ENCODE measurements around the gene TGFBR2. TPM values are rescaled to one million over a fixed set of nuclear protein-coding genes. Genes with fewer than 3 reads are reported as not detected.
A peak's percentile ranks its signal among the peaks of the same experiment; 100 is the strongest.

Gene TGFBR2
- total and polyA plus RNA-seq, 5 donors = 77.7 to 255 (median 197) TPM

- Histone ChIP-seq H3K27me3 (ENCODE audit: control insufficient read depth, insufficient read depth) (no peaks in the 10 kb centered on the region), H3K4me3 (ENCODE audit: low read length) (no peak overlapping the region), H3K9me3 (ENCODE audit: control insufficient read depth, low read length) (no peaks in the 10 kb centered on the region), H3K27ac (ENCODE audit: low read length) (no peak overlapping the region), H3K4me1 (ENCODE audit: control insufficient read depth, insufficient read depth, low read length) (peaks cover 47% of the 10 kb centered on the region)
- 67% methylated on average over 2 of the region's 2 CpGs for WGBS
- DNase-seq (no peak), ATAC-seq (no peak)
- intact Hi-C loops (cut with DNase I) = loop anchor here (5.0 to 10.0 kb wide), 5 partner anchors 71 to 181 kb away; partner anchors contain the start of gene TGFBR2 (in 1 of the 4)
These were observed 79.8 kb downstream of the TGFBR2 start for GRCh38 chr3:30686176-30686575.

DNA sequence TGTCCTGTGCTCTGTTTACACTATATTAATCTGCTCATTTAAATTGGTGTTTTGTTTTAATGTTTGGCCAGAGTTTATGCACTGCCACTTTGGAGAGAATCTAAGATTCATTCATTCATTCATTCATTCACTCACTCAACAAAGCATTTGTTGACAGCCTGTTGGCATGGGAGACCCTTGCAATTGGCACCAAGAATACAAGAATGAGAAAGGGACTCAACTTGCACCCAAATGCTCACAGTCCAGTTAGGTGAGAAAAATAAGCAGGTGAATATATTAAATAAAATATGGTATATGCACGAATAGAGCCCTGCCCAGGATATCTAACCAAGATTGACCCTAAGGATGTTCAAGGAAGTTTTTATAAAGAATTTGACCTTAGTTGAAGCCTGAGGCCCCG, 80.4 kb downstream of the TGFBR2 start:
- Histone ChIP-seq H3K4me3 (ENCODE audit: low read length) (no peak overlapping the region), H3K9me3 (ENCODE audit: control insufficient read depth, low read length) (no peaks in the 10 kb centered on the region), H3K27ac (ENCODE audit: low read length) (no peak overlapping the region), H3K4me1 (ENCODE audit: control insufficient read depth, insufficient read depth, low read length) (peaks cover 42% of the 10 kb centered on the region), H3K27me3 (ENCODE audit: control insufficient read depth, insufficient read depth) (no peaks in the 10 kb centered on the region)
- DNase-seq = no peak
- intact Hi-C loops (cut with DNase I) = loop anchor here (5.0 to 10.0 kb wide), 5 partner anchors 72 to 182 kb away; partner anchors contain the start of gene TGFBR2 (in 1 of the 4)
- 56% methylated on average over 2 of the region's 2 CpGs for WGBS
- ATAC-seq = no peak

DNA sequence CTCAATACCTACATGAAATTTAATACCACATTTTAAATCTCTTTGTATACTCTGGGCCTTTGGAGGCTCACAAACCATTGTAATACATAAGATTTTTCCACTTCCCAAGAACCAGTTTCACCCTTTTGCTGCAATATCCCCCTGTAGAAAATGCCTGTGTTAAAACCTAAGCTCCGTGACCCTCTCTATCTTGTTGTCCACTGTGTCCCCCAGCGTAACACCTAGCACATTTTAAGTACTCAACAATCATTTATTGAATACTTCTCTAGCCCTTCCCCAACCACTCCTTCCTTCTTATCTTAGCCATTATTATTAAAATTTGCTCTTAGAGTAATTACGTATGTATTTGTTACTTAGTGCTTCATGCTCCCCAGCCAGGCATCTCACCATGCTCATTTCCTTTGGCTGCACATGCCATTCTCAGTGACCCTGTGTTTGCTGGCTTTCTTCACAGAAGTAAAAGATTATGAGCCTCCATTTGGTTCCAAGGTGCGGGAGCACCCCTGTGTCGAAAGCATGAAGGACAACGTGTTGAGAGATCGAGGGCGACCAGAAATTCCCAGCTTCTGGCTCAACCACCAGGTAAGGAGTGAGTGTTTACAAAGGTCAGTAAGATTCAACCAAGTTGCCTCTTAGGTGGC, 81.6 kb downstream of the TGFBR2 start:
- DNase-seq = no peak
- Histone ChIP-seq H3K9me3 (ENCODE audit: control insufficient read depth, low read length) (no peaks in the 10 kb centered on the region), H3K4me3 (ENCODE audit: low read length) (no peak overlapping the region), H3K27ac (ENCODE audit: low read length) (peak overlapping the region; percentile 42), H3K4me1 (ENCODE audit: control insufficient read depth, insufficient read depth, low read length) (peaks cover 37% of the 10 kb centered on the region), H3K27me3 (ENCODE audit: control insufficient read depth, insufficient read depth) (no peaks in the 10 kb centered on the region)
- intact Hi-C loops (cut with DNase I) = loop anchor here (5.0 to 10.0 kb wide), 5 partner anchors 73 to 183 kb away; partner anchors contain the start of gene TGFBR2 (in 1 of the 4)
- no peak for ATAC-seq
- WGBS = 81% methylated on average over 8 of the region's 8 CpGs

DNA sequence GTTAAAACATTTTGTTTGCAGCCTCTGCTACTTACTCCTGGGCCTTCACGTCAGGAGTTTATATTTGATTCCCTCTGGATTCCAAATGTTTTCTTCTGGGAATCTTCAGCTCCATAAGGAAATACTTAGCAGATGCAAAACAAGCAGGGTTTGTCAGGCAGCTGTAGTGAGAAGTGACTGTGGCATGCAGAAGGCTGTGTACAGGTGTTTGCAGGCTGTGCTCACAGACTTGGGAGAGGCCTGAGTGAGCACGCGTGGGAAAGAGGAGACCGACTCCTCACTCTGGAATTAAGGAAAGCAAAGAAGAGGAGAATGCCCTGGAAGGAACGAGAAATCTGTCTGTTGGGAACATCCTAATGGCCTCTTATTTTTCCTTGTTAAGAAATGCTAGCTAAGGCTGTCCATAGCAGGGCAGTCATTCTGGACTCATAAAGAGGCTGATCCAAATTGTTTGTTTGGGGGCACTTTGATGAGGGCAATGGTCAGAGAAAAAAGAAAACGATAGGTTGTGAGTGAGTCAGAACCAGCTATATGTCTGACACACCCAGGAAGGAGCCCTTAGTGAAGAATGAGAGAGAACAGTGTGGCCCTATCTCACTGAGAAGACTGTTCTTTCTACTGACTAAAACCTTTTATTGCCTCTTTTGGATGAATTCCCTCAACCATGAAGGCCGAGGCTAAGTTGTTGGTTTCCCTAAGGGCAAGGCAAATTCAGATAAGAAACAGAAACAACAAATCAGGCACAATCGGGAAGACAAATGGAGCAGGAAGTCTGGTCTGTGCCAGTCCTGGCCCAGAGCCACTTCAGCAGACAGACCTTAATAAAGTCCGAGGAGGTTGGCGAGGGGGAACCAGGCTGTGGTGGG, 82.6 kb downstream of the TGFBR2 start:
- H3K4me1 ChIP-seq (ENCODE audit: control insufficient read depth, insufficient read depth, low read length) = peaks cover 32% of the 10 kb centered on the region
- H3K9me3 ChIP-seq (ENCODE audit: control insufficient read depth, low read length) = no peaks in the 10 kb centered on the region
- peak; percentile 58 to 65 for ATAC-seq
- H3K27ac ChIP-seq (ENCODE audit: low read length) = peak overlapping the region; percentile 83
- 35% methylated on average over 10 of the region's 10 CpGs for WGBS
- H3K27me3 ChIP-seq (ENCODE audit: control insufficient read depth, insufficient read depth) = no peaks in the 10 kb centered on the region
- H3K4me3 ChIP-seq (ENCODE audit: low read length) = no peak overlapping the region
- DNase-seq = peak; percentile 48 to 84 (median 81)
- intact Hi-C loops (cut with DNase I) = loop anchor here (5.0 to 10.0 kb wide), 5 partner anchors 74 to 184 kb away; partner anchors contain the start of gene TGFBR2 (in 1 of the 4)

DNA sequence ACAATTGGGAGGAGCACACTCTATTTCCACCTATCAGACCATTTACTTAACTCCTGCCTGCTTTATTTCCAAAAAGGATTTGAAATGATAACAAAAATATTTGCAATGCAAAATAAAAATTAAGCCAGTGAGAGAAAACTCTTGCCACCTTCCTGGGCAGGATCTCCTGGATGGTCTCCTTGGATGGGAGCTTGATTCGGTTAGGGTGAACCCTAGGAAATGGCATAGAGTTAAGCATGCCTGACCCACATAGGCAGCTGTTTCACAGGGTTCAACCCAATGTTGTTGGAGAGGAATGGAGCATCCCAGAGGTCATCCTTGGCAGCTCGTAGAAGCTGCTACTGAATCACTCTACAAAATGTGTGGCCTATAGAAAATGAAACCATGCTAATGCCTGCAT, 83.8 kb downstream of the TGFBR2 start:
- 67% methylated on average over 2 of the region's 2 CpGs for WGBS
- Histone ChIP-seq H3K27me3 (ENCODE audit: control insufficient read depth, insufficient read depth) (no peaks in the 10 kb centered on the region), H3K4me1 (ENCODE audit: control insufficient read depth, insufficient read depth, low read length) (peaks cover 30% of the 10 kb centered on the region), H3K27ac (ENCODE audit: low read length) (no peak overlapping the region), H3K4me3 (ENCODE audit: low read length) (no peak overlapping the region), H3K9me3 (ENCODE audit: control insufficient read depth, low read length) (no peaks in the 10 kb centered on the region)
- intact Hi-C loops (cut with DNase I) = loop anchor here (10.0 kb wide), 4 partner anchors 375 to 575 kb away; no protein-coding TSS in a partner anchor
- ATAC-seq (no peak), DNase-seq (no peak)

GRCh38 chr3:30691249-30691880, 85.0 kb downstream of the TGFBR2 start:
- Histone ChIP-seq H3K27me3 (ENCODE audit: control insufficient read depth, insufficient read depth) (no peaks in the 10 kb centered on the region), H3K4me1 (ENCODE audit: control insufficient read depth, insufficient read depth, low read length) (peaks cover 31% of the 10 kb centered on the region), H3K27ac (ENCODE audit: low read length) (peak overlapping the region; percentile 2), H3K9me3 (ENCODE audit: control insufficient read depth, low read length) (no peaks in the 10 kb centered on the region), H3K4me3 (ENCODE audit: low read length) (no peak overlapping the region)
- ATAC-seq (no peak), DNase-seq (peak in 1 of 3 donors; percentile 54)
- WGBS = 49% methylated on average over 10 of the region's 10 CpGs
- intact Hi-C loops (cut with DNase I) = loop anchor here (10.0 kb wide), 4 partner anchors 377 to 577 kb away; no protein-coding TSS in a partner anchor

- Histone ChIP-seq H3K4me3 (ENCODE audit: low read length) (no peak overlapping the region), H3K9me3 (ENCODE audit: control insufficient read depth, low read length) (no peaks in the 10 kb centered on the region), H3K4me1 (ENCODE audit: control insufficient read depth, insufficient read depth, low read length) (peaks cover 31% of the 10 kb centered on the region), H3K27ac (ENCODE audit: low read length) (no peak overlapping the region), H3K27me3 (ENCODE audit: control insufficient read depth, insufficient read depth) (no peaks in the 10 kb centered on the region)
- 60% methylated on average over 1 of the region's 1 CpG for WGBS
- intact Hi-C loops (cut with DNase I) = loop anchor here (10.0 kb wide), 4 partner anchors 377 to 577 kb away; no protein-coding TSS in a partner anchor
- no peak for DNase-seq
- ATAC-seq = peak in 1 of 2 donors; percentile 4
These were observed 85.5 kb downstream of the TGFBR2 start for GRCh38 chr3:30691944-30692343.

DNA sequence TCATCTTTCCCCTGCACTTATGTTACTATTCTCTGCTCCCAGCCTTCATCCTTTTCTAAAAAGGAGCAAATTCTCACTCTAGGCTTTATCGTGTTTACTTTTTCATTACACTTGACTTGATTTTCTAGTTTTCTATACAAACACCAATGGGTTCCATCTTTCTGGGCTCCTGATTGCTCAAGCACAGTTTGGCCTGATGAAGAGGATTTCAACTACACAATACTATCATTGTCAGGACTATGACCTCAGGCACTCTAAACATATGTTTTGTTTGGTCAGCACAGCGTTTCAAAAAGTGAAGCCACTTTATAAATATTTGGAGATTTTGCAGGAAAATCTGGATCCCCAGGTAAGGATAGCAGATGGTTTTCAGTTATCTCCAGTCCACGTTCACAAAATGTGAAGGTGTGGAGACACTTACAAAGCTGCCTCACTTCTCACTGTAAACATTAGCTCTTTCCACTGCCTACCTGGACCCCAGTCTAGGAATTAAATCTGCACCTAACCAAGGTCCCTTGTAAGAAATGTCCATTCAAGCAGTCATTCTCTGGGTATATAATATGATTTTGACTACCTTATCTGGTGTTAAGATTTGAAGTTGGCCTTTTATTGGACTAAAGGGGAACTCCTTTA, 86.2 kb downstream of the TGFBR2 start:
- intact Hi-C loops (cut with DNase I) = loop anchor here (10.0 kb wide), 4 partner anchors 378 to 578 kb away; no protein-coding TSS in a partner anchor
- no peak overlapping the region for H3K4me3 ChIP-seq (ENCODE audit: low read length)
- H3K9me3 ChIP-seq (ENCODE audit: control insufficient read depth, low read length) = no peaks in the 10 kb centered on the region
- no peaks in the 10 kb centered on the region for H3K27me3 ChIP-seq (ENCODE audit: control insufficient read depth, insufficient read depth)
- peaks cover 31% of the 10 kb centered on the region for H3K4me1 ChIP-seq (ENCODE audit: control insufficient read depth, insufficient read depth, low read length)
- WGBS = 70% methylated on average over 3 of the region's 3 CpGs
- ATAC-seq (no peak), DNase-seq (no peak)
- H3K27ac ChIP-seq (ENCODE audit: low read length) = no peak overlapping the region

DNA sequence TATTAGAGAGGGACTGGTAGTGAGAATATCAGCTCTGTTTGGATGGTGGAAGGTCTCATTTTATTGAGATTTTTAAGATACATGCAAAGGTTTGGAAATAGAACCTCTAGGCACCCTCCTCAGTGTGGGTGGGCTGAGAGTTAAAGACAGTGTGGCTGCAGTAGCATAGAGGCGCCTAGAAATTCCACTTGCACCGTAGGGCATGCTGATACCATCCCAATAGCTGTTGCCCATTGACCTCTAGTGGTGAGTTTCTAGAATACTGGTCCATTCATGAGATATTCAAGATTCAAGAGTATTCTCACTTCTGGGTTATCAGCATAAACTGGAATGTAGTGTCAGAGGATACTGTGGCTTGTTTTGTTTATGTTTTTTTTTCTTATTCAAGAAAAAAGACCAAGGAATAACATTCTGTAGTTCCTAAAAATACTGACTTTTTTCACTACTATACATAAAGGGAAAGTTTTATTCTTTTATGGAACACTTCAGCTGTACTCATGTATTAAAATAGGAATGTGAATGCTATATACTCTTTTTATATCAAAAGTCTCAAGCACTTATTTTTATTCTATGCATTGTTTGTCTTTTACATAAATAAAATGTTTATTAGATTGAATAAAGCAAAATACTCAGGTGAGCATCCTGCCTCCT, 87.2 kb downstream of the TGFBR2 start:
- intact Hi-C loops (cut with DNase I) = loop anchor here (10.0 kb wide), 4 partner anchors 379 to 579 kb away; no protein-coding TSS in a partner anchor
- H3K27ac ChIP-seq (ENCODE audit: low read length) = no peak overlapping the region
- peak in 1 of 3 donors; percentile 71 for DNase-seq
- peak; percentile 80 to 83 for ATAC-seq
- no peaks in the 10 kb centered on the region for H3K27me3 ChIP-seq (ENCODE audit: control insufficient read depth, insufficient read depth)
- H3K9me3 ChIP-seq (ENCODE audit: control insufficient read depth, low read length) = no peaks in the 10 kb centered on the region
- under 1% methylated on average over 2 of the region's 2 CpGs for WGBS
- H3K4me3 ChIP-seq (ENCODE audit: low read length) = no peak overlapping the region
- peaks cover 26% of the 10 kb centered on the region for H3K4me1 ChIP-seq (ENCODE audit: control insufficient read depth, insufficient read depth, low read length)

DNA sequence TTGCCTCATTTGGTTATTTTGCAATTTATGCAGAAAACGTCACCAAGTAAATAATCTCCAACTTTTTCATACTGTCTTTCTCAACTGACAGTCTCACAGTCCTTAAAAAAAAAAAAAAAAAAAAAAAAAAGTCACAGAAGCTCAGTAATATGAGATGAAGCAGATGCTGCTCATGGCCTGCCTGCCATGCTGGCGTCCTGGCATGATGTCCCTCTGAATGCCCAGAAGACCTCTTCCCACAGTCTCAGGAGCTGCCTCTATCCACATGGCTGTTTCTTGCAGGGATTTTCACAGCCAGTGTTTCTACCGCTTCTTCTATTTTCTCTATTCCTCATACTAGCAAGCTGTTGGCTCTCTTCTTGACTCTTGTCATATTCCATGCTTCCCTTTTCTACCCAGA, 87.7 kb downstream of the TGFBR2 start:
- Histone ChIP-seq H3K4me3 (ENCODE audit: low read length) (no peak overlapping the region), H3K9me3 (ENCODE audit: control insufficient read depth, low read length) (no peaks in the 10 kb centered on the region), H3K4me1 (ENCODE audit: control insufficient read depth, insufficient read depth, low read length) (peaks cover 21% of the 10 kb centered on the region), H3K27me3 (ENCODE audit: control insufficient read depth, insufficient read depth) (no peaks in the 10 kb centered on the region), H3K27ac (ENCODE audit: low read length) (no peak overlapping the region)
- intact Hi-C loops (cut with DNase I) = loop anchor here (10.0 kb wide), 4 partner anchors 379 to 579 kb away; no protein-coding TSS in a partner anchor
- 69% methylated on average over 3 of the region's 3 CpGs for WGBS
- no peak for DNase-seq
- no peak for ATAC-seq

Data from right cardiac atrium (tissue), 5 donors.